Ectodermal cell (in vitro differentiated cells): ENCODE data around the gene ARHGEF1.

ENCODE experiments used
- H3K27ac ChIP-seq: 2 replicates; pipeline ENCODE4 v1.7.0; 2013; ENCODE audit warnings: mild to moderate bottlenecking, low read depth, low read length; ENCODE audit not compliant: insufficient read depth, poor library complexity, severe bottlenecking
- H3K27me3 ChIP-seq: 2 replicates; pipeline ENCODE4 v1.7.0; 2013; ENCODE audit warnings: mild to moderate bottlenecking, low read length; ENCODE audit not compliant: insufficient read depth, control insufficient read depth, poor library complexity, severe bottlenecking
- H3K36me3 ChIP-seq: one replicate; pipeline ENCODE4 v1.7.0; 2013; ENCODE audit warnings: low read length; ENCODE audit not compliant: control insufficient read depth, insufficient read depth
- H3K4me1 ChIP-seq: one replicate; pipeline ENCODE4 v1.7.0; 2013; ENCODE audit warnings: low read length; ENCODE audit not compliant: control insufficient read depth, insufficient read depth
- H3K4me3 ChIP-seq: 2 replicates; pipeline ENCODE4 v1.7.0; 2013; ENCODE audit warnings: low read depth, low read length, control low read depth; ENCODE audit not compliant: insufficient read depth
- H3K9me3 ChIP-seq: 2 replicates; pipeline ENCODE4 v1.7.0; 2013; ENCODE audit warnings: mild to moderate bottlenecking, low read length, moderate library complexity; ENCODE audit not compliant: control insufficient read depth
- WGBS, 2 experiments: methylation state at CpG; one replicate each; pipeline ENCODE4 v1.1.7; 2013; ENCODE audit warnings: missing lambda C conversion rate in 2 of 2; 5-methylcytosine and 5-hydroxymethylcytosine counted together

Gene ARHGEF1

DNA sequence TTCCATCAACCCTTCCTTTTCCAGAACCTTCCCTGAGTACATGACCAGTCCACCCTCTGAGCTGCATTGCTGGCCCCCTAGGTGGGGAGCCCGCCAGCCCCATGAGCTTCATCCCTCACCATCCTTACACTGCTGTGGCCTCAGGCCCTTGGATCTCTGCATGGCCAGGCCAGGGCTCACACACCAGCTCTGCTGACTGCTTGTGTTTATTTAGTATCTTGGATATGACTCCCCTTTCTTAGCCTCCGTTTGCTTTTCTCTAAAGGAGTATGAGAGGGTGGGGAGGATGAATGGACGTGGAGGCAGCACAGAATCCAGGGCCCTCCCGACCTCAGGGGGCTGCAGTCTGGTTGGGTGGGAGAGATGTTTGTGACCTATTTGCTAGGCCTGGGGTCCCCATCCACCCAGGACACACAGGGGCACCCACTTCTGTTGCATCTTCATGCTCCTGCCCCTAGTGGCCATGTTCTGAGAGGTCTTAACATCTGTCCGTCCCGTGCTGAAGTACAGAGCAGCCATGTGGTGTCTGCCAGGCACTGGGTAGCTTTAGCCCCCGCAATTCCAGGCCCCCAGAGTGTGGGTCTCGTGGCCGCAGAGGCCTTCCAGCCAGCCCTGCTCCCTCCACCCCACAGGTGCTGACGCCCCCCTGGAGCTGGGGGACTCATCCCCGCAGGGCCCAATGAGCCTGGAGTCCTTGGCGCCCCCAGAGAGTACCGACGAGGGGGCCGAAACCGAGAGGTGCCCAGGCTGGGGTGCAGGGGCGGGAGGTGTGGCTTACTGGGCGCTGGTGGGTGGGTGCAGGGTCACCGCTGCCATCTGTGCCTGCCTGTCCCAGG lies 13.0 kb downstream of the ARHGEF1 start:
- Histone ChIP-seq H3K4me3 (no peak overlapping the region), H3K27me3 (no peaks in the 10 kb centered on the region), H3K4me1 (no peaks in the 10 kb centered on the region), H3K36me3 (peaks cover 3% of the 10 kb centered on the region), H3K9me3 (no peaks in the 10 kb centered on the region), H3K27ac (no peak overlapping the region)
- WGBS, 2 experiments = 84 to 85% methylated on average over 19 of the region's 19 CpGs

DNA sequence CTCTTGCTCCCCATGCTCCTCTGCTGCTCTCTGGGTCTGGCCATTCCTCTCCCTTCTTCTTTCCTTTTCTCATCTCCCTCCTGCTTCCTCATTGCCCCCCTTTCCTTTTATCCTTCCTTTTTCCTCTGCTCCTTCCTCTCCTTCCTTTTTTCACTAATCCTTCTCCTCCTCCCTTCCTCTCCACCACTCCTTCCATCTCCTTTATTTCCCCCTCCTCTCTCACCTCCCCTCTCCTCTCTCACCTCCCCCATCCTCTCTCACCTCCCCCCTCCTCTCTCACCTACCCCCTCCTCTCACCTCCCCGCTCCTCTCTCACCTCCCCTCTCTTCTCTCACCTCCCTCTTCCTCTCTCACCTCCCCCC lies 13.6 kb downstream of the ARHGEF1 start:
- H3K4me1 ChIP-seq = no peaks in the 10 kb centered on the region
- no peak overlapping the region for H3K4me3 ChIP-seq
- no peak overlapping the region for H3K27ac ChIP-seq
- peaks cover 3% of the 10 kb centered on the region for H3K36me3 ChIP-seq
- no peaks in the 10 kb centered on the region for H3K27me3 ChIP-seq
- H3K9me3 ChIP-seq = no peaks in the 10 kb centered on the region
- WGBS, 2 experiments = 38 to 75% methylated on average over 1 of the region's 1 CpG

- Histone ChIP-seq H3K27ac (no peak overlapping the region), H3K27me3 (no peaks in the 10 kb centered on the region), H3K4me1 (no peaks in the 10 kb centered on the region), H3K9me3 (no peaks in the 10 kb centered on the region), H3K4me3 (no peak overlapping the region), H3K36me3 (peaks cover 9% of the 10 kb centered on the region)
- 85 to 93% methylated on average over 3 of the region's 3 CpGs for WGBS, 2 experiments
These were observed 14.2 kb downstream of the ARHGEF1 start for GRCh38 chr19:41897181-41897580.

DNA sequence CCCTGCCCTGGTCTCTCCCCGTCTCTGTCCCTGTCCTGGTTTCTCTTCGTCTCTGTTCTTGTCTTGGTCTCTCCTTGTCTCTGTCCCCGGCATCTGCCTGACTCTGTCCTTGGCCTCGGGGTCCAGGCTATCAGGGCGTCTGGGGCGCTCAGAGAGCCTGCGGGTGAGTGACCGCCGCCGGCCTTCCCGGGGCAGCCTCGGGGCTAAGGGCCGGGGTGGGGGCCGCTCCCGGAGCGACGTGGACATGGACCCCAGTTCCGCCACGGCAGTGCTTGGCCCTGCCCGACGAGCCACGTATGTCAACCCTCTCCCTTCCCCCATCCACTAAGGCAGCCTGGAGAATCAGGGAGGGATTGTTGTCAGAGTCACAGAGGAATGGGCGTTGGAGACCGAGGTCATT lies 14.8 kb downstream of the ARHGEF1 start:
- Histone ChIP-seq H3K27me3 (no peaks in the 10 kb centered on the region), H3K4me3 (no peak overlapping the region), H3K36me3 (peaks cover 11% of the 10 kb centered on the region), H3K9me3 (no peaks in the 10 kb centered on the region), H3K4me1 (no peaks in the 10 kb centered on the region), H3K27ac (no peak overlapping the region)
- WGBS, 2 experiments = 94% methylated on average over 24 of the region's 24 CpGs

- no peaks in the 10 kb centered on the region for H3K27me3 ChIP-seq
- H3K27ac ChIP-seq = no peak overlapping the region
- peaks cover 15% of the 10 kb centered on the region for H3K36me3 ChIP-seq
- no peaks in the 10 kb centered on the region for H3K9me3 ChIP-seq
- H3K4me3 ChIP-seq = no peak overlapping the region
- no peaks in the 10 kb centered on the region for H3K4me1 ChIP-seq
- 94 to 95% methylated on average over 15 of the region's 15 CpGs for WGBS, 2 experiments
These were observed 15.3 kb downstream of the ARHGEF1 start for GRCh38 chr19:41898235-41898634.

DNA sequence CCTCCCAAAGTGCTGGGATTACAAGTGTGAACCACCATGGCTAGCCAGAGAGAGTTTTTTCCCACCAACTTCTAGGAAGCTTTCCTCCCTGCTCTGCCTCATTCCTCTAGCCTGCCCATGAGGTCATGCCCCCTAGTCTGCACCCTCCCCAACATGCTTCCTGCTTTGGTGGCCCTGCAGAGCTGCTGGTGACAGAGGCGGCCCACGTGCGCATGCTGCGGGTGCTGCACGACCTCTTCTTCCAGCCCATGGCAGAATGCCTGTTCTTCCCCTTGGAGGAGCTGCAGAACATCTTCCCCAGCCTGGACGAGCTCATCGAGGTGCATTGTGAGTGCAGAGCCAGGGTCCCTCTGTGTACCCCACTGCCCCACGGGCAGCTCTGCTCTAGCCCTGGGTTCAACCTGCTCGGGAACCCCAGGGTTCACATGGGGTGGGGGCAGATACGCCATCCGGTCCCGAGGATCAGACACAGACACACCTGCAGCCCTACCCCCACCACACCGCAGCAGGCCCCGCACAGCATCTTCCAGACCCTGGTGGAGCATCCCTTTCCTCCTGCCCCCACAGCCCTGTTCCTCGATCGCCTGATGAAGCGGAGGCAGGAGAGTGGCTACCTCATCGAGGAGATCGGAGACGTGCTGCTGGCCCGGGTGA lies 18.9 kb downstream of the ARHGEF1 start:
- Histone ChIP-seq H3K27ac (no peak overlapping the region), H3K4me3 (no peak overlapping the region), H3K27me3 (no peaks in the 10 kb centered on the region), H3K9me3 (no peaks in the 10 kb centered on the region), H3K4me1 (no peaks in the 10 kb centered on the region), H3K36me3 (peaks cover 12% of the 10 kb centered on the region)
- WGBS, 2 experiments = 94% methylated on average over 21 of the region's 21 CpGs

DNA sequence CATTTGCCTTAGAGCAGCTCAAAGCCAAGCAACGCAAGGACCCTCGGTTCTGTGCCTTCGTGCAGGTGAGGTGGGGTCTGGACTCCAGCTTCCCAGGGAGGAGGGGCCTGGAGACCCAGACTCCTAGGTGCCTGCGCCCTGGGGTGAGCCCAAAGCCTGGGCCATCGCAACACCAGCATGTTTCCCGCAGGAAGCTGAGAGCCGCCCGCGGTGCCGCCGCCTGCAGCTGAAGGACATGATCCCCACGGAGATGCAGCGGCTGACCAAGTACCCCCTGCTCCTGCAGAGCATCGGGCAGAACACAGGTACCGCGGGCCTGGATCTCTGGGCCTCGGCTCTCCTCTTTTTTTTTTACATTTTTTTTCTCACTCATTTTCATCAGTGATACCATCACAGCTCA lies 19.6 kb downstream of the ARHGEF1 start:
- peaks cover 12% of the 10 kb centered on the region for H3K36me3 ChIP-seq
- H3K27ac ChIP-seq = no peak overlapping the region
- H3K4me3 ChIP-seq = no peak overlapping the region
- H3K4me1 ChIP-seq = no peaks in the 10 kb centered on the region
- 94% methylated on average over 17 of the region's 17 CpGs for WGBS, 2 experiments
- no peaks in the 10 kb centered on the region for H3K27me3 ChIP-seq
- no peaks in the 10 kb centered on the region for H3K9me3 ChIP-seq

DNA sequence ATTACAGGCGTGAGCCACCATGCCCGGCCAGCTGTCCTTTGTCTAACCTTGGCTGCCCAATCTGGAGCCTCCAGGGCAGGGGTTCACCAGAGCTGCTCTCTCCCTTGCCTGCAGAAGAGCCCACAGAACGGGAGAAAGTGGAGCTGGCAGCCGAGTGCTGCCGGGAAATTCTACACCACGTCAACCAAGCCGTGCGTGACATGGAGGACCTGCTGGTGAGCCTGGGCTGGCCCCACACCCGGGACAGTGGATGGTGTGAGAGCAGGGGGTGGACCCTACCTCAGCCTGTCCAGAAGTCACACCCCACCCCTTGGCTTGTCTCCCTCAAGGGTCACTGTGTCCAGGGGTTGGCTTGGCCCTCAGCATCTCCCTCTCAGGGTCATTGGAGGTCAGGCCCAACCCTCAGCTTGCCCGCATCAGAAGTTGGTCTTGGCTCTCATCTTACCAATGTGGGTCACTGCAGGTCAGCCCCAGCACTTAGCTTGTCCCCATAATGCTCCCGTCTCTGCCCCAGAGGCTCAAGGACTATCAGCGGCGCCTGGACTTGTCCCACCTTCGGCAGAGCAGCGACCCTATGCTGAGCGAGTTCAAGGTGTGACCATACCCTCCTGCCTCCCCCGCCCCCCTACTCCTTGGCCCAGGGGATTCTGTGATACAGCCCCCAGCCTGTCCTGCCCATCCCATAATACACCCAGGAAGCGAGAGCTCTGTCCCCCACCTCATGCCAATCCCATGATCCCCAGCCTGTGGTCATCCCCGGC lies 20.4 kb downstream of the ARHGEF1 start:
- H3K9me3 ChIP-seq = no peaks in the 10 kb centered on the region
- no peak overlapping the region for H3K4me3 ChIP-seq
- H3K27ac ChIP-seq = no peak overlapping the region
- H3K36me3 ChIP-seq = peaks cover 12% of the 10 kb centered on the region
- no peaks in the 10 kb centered on the region for H3K27me3 ChIP-seq
- no peaks in the 10 kb centered on the region for H3K4me1 ChIP-seq
- WGBS, 2 experiments = 92 to 93% methylated on average over 19 of the region's 19 CpGs

- H3K9me3 ChIP-seq = no peaks in the 10 kb centered on the region
- H3K36me3 ChIP-seq = peaks cover 12% of the 10 kb centered on the region
- no peaks in the 10 kb centered on the region for H3K4me1 ChIP-seq
- H3K27me3 ChIP-seq = peaks cover 1% of the 10 kb centered on the region
- H3K27ac ChIP-seq = no peak overlapping the region
- WGBS, 2 experiments = 93 to 94% methylated on average over 30 of the region's 30 CpGs
- no peak overlapping the region for H3K4me3 ChIP-seq
These were observed 21.3 kb downstream of the ARHGEF1 start for GRCh38 chr19:41904118-41904870.
